GM23338 (cell line): ENCODE measurements around the gene TEKTIP1.

Experiments
- CREB1 ChIP-seq: fragments of 250-450 bp; sonication (Bioruptor Pico); IDR thresholded peaks from 2 replicates; pipeline ENCODE4 v1.5.0; 2020; ENCODE audit warnings: low read depth, mild to moderate bottlenecking, moderate library complexity
- EZH2 ChIP-seq: fragments of 200-600 bp; sonication (generic); IDR thresholded peaks from one replicate; pipeline ENCODE4 v1.8.0; 2017; ENCODE audit warnings: antibody characterized with exemption, mild to moderate bottlenecking, low read depth; ENCODE audit not compliant: unreplicated experiment
- EZH2phosphoT487 ChIP-seq: fragments of 200-600 bp; sonication (generic); IDR thresholded peaks from one replicate; pipeline ENCODE4 v1.8.1; 2018; ENCODE audit warnings: antibody characterized with exemption; ENCODE audit not compliant: unreplicated experiment
- JUNB ChIP-seq: IDR thresholded peaks from one replicate; pipeline ENCODE4 v1.6.1; 2016; ENCODE audit warnings: antibody characterized with exemption; ENCODE audit not compliant: unreplicated experiment
- NANOG ChIP-seq: IDR thresholded peaks from 2 replicates; pipeline ENCODE4 v1.6.1; 2016; ENCODE audit warnings: antibody characterized with exemption, borderline replicate concordance
- POLR2AphosphoS5 ChIP-seq: IDR thresholded peaks from 2 replicates; pipeline ENCODE4 v1.6.1; 2016; ENCODE audit warnings: antibody characterized with exemption, low read depth
- STAT1 ChIP-seq: IDR thresholded peaks from one replicate; pipeline ENCODE4 v1.6.1; 2016; ENCODE audit warnings: antibody characterized with exemption; ENCODE audit not compliant: unreplicated experiment
- ZNF114 ChIP-seq: fragments of 250-450 bp; sonication (Bioruptor Pico); IDR thresholded peaks from 2 replicates; pipeline ENCODE4 v1.5.0; 2020; ENCODE audit warnings: mild to moderate bottlenecking, moderate library complexity
- ZNF331 ChIP-seq: fragments of 250-450 bp; sonication (Bioruptor Pico); IDR thresholded peaks from 2 replicates; pipeline ENCODE4 v1.5.0; 2020; ENCODE audit warnings: low read depth, mild to moderate bottlenecking, moderate library complexity
- TF ChIP-seq, protein P1 (sequence below), 2 experiments: fragments of 200-600 bp in 1 of 2; sonication (generic) in 1 of 2; conservative IDR thresholded peaks; 2 replicates each; pipeline versions ENCODE4 v1.5.1 to v1.6.1; 2016 to 2017; ENCODE audit warnings: antibody characterized with exemption in 2 of 2, low read depth in 2 of 2, mild to moderate bottlenecking in 2 of 2, moderate library complexity in 1 of 2
- TF ChIP-seq, protein P2 (sequence below): IDR thresholded peaks from 2 replicates; pipeline ENCODE4 v1.6.1; 2016; ENCODE audit warnings: antibody characterized with exemption
- TF ChIP-seq, protein P3 (sequence below): fragments of 250-450 bp; sonication (Bioruptor Pico); IDR thresholded peaks from 2 replicates; pipeline ENCODE4 v1.5.0; 2020; ENCODE audit warnings: mild to moderate bottlenecking, moderate library complexity
- TF ChIP-seq, protein P4 (sequence below): IDR thresholded peaks from one replicate; pipeline ENCODE4 v1.6.1; 2018; ENCODE audit warnings: antibody characterized with exemption; ENCODE audit not compliant: unreplicated experiment

- 0 out of 2 replicates have a peak, but pooled peaks have one; percentile 35 for TF ChIP-seq POLR2AphosphoS5
- TF ChIP-seq, protein P1, sequence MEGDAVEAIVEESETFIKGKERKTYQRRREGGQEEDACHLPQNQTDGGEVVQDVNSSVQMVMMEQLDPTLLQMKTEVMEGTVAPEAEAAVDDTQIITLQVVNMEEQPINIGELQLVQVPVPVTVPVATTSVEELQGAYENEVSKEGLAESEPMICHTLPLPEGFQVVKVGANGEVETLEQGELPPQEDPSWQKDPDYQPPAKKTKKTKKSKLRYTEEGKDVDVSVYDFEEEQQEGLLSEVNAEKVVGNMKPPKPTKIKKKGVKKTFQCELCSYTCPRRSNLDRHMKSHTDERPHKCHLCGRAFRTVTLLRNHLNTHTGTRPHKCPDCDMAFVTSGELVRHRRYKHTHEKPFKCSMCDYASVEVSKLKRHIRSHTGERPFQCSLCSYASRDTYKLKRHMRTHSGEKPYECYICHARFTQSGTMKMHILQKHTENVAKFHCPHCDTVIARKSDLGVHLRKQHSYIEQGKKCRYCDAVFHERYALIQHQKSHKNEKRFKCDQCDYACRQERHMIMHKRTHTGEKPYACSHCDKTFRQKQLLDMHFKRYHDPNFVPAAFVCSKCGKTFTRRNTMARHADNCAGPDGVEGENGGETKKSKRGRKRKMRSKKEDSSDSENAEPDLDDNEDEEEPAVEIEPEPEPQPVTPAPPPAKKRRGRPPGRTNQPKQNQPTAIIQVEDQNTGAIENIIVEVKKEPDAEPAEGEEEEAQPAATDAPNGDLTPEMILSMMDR (conservative IDR thresholded peaks at IDR 0.05; ENCODE audit: low read depth in 2 of 2), result no peak
- TF ChIP-seq EZH2, result no peak
- no peak for TF ChIP-seq EZH2phosphoT487
- TF ChIP-seq CREB1, result no peak
- TF ChIP-seq, protein P2, sequence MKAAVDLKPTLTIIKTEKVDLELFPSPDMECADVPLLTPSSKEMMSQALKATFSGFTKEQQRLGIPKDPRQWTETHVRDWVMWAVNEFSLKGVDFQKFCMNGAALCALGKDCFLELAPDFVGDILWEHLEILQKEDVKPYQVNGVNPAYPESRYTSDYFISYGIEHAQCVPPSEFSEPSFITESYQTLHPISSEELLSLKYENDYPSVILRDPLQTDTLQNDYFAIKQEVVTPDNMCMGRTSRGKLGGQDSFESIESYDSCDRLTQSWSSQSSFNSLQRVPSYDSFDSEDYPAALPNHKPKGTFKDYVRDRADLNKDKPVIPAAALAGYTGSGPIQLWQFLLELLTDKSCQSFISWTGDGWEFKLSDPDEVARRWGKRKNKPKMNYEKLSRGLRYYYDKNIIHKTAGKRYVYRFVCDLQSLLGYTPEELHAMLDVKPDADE, result no peak
- TF ChIP-seq STAT1, result no peak
- TF ChIP-seq NANOG, result no peak
- TF ChIP-seq JUNB, result no peak
- TF ChIP-seq, protein P3, sequence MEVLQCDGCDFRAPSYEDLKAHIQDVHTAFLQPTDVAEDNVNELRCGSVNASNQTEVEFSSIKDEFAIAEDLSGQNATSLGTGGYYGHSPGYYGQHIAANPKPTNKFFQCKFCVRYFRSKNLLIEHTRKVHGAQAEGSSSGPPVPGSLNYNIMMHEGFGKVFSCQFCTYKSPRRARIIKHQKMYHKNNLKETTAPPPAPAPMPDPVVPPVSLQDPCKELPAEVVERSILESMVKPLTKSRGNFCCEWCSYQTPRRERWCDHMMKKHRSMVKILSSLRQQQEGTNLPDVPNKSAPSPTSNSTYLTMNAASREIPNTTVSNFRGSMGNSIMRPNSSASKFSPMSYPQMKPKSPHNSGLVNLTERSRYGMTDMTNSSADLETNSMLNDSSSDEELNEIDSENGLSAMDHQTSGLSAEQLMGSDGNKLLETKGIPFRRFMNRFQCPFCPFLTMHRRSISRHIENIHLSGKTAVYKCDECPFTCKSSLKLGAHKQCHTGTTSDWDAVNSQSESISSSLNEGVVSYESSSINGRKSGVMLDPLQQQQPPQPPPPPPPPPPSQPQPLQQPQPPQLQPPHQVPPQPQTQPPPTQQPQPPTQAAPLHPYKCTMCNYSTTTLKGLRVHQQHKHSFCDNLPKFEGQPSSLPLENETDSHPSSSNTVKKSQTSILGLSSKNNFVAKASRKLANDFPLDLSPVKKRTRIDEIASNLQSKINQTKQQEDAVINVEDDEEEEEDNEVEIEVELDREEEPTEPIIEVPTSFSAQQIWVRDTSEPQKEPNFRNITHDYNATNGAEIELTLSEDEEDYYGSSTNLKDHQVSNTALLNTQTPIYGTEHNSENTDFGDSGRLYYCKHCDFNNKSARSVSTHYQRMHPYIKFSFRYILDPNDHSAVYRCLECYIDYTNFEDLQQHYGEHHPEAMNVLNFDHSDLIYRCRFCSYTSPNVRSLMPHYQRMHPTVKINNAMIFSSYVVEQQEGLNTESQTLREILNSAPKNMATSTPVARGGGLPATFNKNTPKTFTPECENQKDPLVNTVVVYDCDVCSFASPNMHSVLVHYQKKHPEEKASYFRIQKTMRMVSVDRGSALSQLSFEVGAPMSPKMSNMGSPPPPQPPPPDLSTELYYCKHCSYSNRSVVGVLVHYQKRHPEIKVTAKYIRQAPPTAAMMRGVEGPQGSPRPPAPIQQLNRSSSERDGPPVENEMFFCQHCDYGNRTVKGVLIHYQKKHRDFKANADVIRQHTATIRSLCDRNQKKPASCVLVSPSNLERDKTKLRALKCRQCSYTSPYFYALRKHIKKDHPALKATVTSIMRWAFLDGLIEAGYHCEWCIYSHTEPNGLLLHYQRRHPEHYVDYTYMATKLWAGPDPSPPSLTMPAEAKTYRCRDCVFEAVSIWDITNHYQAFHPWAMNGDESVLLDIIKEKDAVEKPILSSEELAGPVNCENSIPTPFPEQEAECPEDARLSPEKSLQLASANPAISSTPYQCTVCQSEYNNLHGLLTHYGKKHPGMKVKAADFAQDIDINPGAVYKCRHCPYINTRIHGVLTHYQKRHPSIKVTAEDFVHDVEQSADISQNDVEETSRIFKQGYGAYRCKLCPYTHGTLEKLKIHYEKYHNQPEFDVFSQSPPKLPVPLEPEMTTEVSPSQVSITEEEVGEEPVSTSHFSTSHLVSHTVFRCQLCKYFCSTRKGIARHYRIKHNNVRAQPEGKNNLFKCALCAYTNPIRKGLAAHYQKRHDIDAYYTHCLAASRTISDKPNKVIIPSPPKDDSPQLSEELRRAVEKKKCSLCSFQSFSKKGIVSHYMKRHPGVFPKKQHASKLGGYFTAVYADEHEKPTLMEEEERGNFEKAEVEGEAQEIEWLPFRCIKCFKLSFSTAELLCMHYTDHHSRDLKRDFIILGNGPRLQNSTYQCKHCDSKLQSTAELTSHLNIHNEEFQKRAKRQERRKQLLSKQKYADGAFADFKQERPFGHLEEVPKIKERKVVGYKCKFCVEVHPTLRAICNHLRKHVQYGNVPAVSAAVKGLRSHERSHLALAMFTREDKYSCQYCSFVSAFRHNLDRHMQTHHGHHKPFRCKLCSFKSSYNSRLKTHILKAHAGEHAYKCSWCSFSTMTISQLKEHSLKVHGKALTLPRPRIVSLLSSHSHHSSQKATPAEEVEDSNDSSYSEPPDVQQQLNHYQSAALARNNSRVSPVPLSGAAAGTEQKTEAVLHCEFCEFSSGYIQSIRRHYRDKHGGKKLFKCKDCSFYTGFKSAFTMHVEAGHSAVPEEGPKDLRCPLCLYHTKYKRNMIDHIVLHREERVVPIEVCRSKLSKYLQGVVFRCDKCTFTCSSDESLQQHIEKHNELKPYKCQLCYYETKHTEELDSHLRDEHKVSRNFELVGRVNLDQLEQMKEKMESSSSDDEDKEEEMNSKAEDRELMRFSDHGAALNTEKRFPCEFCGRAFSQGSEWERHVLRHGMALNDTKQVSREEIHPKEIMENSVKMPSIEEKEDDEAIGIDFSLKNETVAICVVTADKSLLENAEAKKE (CRISPR knock-in tag), result no peak
- TF ChIP-seq, protein P4, sequence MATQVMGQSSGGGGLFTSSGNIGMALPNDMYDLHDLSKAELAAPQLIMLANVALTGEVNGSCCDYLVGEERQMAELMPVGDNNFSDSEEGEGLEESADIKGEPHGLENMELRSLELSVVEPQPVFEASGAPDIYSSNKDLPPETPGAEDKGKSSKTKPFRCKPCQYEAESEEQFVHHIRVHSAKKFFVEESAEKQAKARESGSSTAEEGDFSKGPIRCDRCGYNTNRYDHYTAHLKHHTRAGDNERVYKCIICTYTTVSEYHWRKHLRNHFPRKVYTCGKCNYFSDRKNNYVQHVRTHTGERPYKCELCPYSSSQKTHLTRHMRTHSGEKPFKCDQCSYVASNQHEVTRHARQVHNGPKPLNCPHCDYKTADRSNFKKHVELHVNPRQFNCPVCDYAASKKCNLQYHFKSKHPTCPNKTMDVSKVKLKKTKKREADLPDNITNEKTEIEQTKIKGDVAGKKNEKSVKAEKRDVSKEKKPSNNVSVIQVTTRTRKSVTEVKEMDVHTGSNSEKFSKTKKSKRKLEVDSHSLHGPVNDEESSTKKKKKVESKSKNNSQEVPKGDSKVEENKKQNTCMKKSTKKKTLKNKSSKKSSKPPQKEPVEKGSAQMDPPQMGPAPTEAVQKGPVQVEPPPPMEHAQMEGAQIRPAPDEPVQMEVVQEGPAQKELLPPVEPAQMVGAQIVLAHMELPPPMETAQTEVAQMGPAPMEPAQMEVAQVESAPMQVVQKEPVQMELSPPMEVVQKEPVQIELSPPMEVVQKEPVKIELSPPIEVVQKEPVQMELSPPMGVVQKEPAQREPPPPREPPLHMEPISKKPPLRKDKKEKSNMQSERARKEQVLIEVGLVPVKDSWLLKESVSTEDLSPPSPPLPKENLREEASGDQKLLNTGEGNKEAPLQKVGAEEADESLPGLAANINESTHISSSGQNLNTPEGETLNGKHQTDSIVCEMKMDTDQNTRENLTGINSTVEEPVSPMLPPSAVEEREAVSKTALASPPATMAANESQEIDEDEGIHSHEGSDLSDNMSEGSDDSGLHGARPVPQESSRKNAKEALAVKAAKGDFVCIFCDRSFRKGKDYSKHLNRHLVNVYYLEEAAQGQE, result no peak
- no peak for TF ChIP-seq ZNF114 (CRISPR knock-in tag)
- no peak for TF ChIP-seq ZNF331 (CRISPR knock-in tag)
These were observed 35.1 kb downstream of the TEKTIP1 start for GRCh38 chr19:3573858-3574637.
